ENCODE measurements around the gene PRKAG2. TPM values are rescaled to one million over a fixed set of nuclear protein-coding genes. Genes with fewer than 3 reads are reported as not detected.
A peak's percentile ranks its signal among the peaks of the same experiment; 100 is the strongest.

Gene PRKAG2
- polyA plus RNA-seq, 3 donors, result 29.2 to 59.8 (median 30.9) TPM

GRCh38 chr7:151777908-151778670 lies 98.8 kb downstream of the PRKAG2 start:
- Histone ChIP-seq H3K9ac (ENCODE audit: insufficient read depth, low read length, poor library complexity, severe bottlenecking) (no peak overlapping the region), H4K20me1 (ENCODE audit: insufficient read depth, low read length) (peaks cover 92% of the 10 kb centered on the region), H3K4me3 (replicated peaks in 1 of 3; ENCODE audit: low read depth in 2 of 3, low read length in 3 of 3) (no peak overlapping the region), H3K36me3 (replicated peaks in 1 of 2; ENCODE audit: control insufficient read depth in 1 of 2, insufficient read depth in 2 of 2, low read length in 2 of 2) (peaks cover 56 to 86% of the 10 kb centered on the region in 2 donors), H2AFZ (ENCODE audit: insufficient read depth, low read depth, low read length, poor library complexity, severe bottlenecking) (no peak overlapping the region), H3K79me2 (ENCODE audit: insufficient read depth, low read length) (peaks cover 9% of the 10 kb centered on the region), H3K9me3 (replicated peaks in 1 of 2; ENCODE audit: control insufficient read depth in 1 of 2, insufficient read depth in 1 of 2, low read length in 2 of 2) (no peaks in the 10 kb centered on the region), H3K4me1 (ENCODE audit: control insufficient read depth in 1 of 2, insufficient read depth in 2 of 2, low read length in 2 of 2) (peaks cover 7 to 8% of the 10 kb centered on the region in 2 donors), H3K4me2 (replicated peaks; ENCODE audit: extremely low read depth, low read length, poor library complexity, severe bottlenecking) (no peak overlapping the region), H3K27me3 (ENCODE audit: control insufficient read depth in 2 of 2, insufficient read depth in 2 of 2, low read length in 2 of 2) (no peaks in the 10 kb centered on the region), H3K27ac (ENCODE audit: low read depth in 1 of 2, low read length in 2 of 2) (no peak overlapping the region)
- Mint-ChIP-seq H3K27ac (peak overlapping the region in 4 of 7 donors; percentile 3 to 60 (median 53)), H3K9me3 (peaks cover 0 to 4% (median 0%) of the 10 kb centered on the region in 7 donors), H3K4me1 (peaks cover 12% of the 10 kb centered on the region), H3K36me3 (peaks cover 64 to 82% of the 10 kb centered on the region in 2 donors), H3K27me3 (ENCODE audit: low read depth in 3 of 3) (peaks cover 0 to 2% (median 1%) of the 10 kb centered on the region in 3 donors), H3K4me3 (no peak overlapping the region)
- no peak for TF ChIP-seq CTCF (IDR thresholded peaks at IDR 0.05)
- DNase-seq, result peak in 1 of 3 donors; percentile 62
- WGBS (ENCODE audit: insufficient coverage), result 90% methylated on average over 5 of the region's 7 CpGs
- intact Hi-C loops (cut with micrococcal nuclease), result no loop called here

GRCh38 chr7:151777495-151777880 lies 99.4 kb downstream of the PRKAG2 start:
- Histone ChIP-seq H2AFZ (ENCODE audit: insufficient read depth, low read depth, low read length, poor library complexity, severe bottlenecking) (no peak overlapping the region), H3K79me2 (ENCODE audit: insufficient read depth, low read length) (peaks cover 9% of the 10 kb centered on the region), H3K4me1 (ENCODE audit: control insufficient read depth in 1 of 2, insufficient read depth in 2 of 2, low read length in 2 of 2) (peaks cover 2 to 3% of the 10 kb centered on the region in 2 donors), H4K20me1 (ENCODE audit: insufficient read depth, low read length) (peaks cover 92% of the 10 kb centered on the region), H3K27me3 (ENCODE audit: control insufficient read depth in 2 of 2, insufficient read depth in 2 of 2, low read length in 2 of 2) (no peaks in the 10 kb centered on the region), H3K27ac (ENCODE audit: low read depth in 1 of 2, low read length in 2 of 2) (no peak overlapping the region), H3K36me3 (replicated peaks in 1 of 2; ENCODE audit: control insufficient read depth in 1 of 2, insufficient read depth in 2 of 2, low read length in 2 of 2) (peaks cover 56 to 89% of the 10 kb centered on the region in 2 donors), H3K9ac (ENCODE audit: insufficient read depth, low read length, poor library complexity, severe bottlenecking) (no peak overlapping the region), H3K9me3 (replicated peaks in 1 of 2; ENCODE audit: control insufficient read depth in 1 of 2, insufficient read depth in 1 of 2, low read length in 2 of 2) (no peaks in the 10 kb centered on the region), H3K4me2 (replicated peaks; ENCODE audit: extremely low read depth, low read length, poor library complexity, severe bottlenecking) (no peak overlapping the region), H3K4me3 (replicated peaks in 1 of 3; ENCODE audit: low read depth in 2 of 3, low read length in 3 of 3) (no peak overlapping the region)
- TF ChIP-seq CTCF (IDR thresholded peaks at IDR 0.05), result no peak
- Mint-ChIP-seq H3K4me3 (no peak overlapping the region), H3K36me3 (peaks cover 69 to 86% of the 10 kb centered on the region in 2 donors), H3K27me3 (ENCODE audit: low read depth in 3 of 3) (peaks cover 0 to 2% (median 1%) of the 10 kb centered on the region in 3 donors), H3K9me3 (peaks cover 0 to 4% (median 0%) of the 10 kb centered on the region in 7 donors), H3K27ac (peak overlapping the region in 1 of 7 donors; percentile 52), H3K4me1 (peaks cover 9% of the 10 kb centered on the region)
- WGBS (ENCODE audit: insufficient coverage), result 97% methylated on average over 3 of the region's 5 CpGs
- intact Hi-C loops (cut with micrococcal nuclease), result no loop called here
- no peak for DNase-seq
